Epithelial cell of esophagus (primary cell): ENCODE measurements around the gene OR51B6.
"Not testable (repeated sequence)": the region's sequence is repeated elsewhere in the genome, so short reads cannot be mapped to it uniquely, and the experiment has no call there.

Experiments
- DNase-seq: peaks from one replicate; pipeline ENCODE4 v3.0.0; 2010; ENCODE audit warnings: low read depth
- H3K4me3 ChIP-seq: 2 replicates; pipeline ENCODE4 v1.5.1; 2011; ENCODE audit warnings: mild to moderate bottlenecking, low read length, control low read depth
- CTCF ChIP-seq: IDR thresholded peaks from 2 replicates; pipeline ENCODE4 v1.5.1; 2011; ENCODE audit warnings: low read depth, mild to moderate bottlenecking, low read length, control low read depth, inconsistent platforms; ENCODE audit not compliant: insufficient read depth; ENCODE audit errors: missing control alignments

Gene OR51B6

DNA sequence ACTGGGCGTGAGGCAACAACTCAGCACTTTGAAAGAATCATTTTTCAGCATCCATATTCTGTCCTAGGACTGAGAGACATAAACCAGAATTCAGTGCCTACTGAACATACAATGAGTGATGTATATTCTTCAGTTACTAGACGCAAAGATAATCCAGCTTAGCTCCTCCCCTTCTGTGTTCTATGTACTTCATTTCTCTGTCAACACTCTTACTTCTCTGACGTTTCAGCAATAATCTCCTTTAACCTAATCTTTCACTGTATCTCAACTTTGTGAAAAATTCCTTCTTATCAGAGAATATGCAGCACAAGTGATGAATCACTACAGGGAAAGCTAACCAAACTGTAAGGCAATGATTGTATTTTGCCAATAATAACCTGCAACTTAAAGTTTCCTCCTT lies 5.5 kb upstream of the OR51B6 start:
- DNase-seq: no peak
- no peak overlapping the region for H3K4me3 ChIP-seq
- no peak for TF ChIP-seq CTCF

GRCh38 chr11:5348551-5349194 lies 2.6 kb upstream of the OR51B6 start:
- H3K4me3 ChIP-seq: no peak overlapping the region
- no peak for TF ChIP-seq CTCF
- DNase-seq: no peak

GRCh38 chr11:5349550-5349949 lies 1.8 kb upstream of the OR51B6 start:
- no peak for DNase-seq
- no peak for TF ChIP-seq CTCF
- no peak overlapping the region for H3K4me3 ChIP-seq

- not testable (repeated sequence) for DNase-seq
Measured at GRCh38 chr11:5356031-5356430, 4.7 kb downstream of the OR51B6 start.

DNA sequence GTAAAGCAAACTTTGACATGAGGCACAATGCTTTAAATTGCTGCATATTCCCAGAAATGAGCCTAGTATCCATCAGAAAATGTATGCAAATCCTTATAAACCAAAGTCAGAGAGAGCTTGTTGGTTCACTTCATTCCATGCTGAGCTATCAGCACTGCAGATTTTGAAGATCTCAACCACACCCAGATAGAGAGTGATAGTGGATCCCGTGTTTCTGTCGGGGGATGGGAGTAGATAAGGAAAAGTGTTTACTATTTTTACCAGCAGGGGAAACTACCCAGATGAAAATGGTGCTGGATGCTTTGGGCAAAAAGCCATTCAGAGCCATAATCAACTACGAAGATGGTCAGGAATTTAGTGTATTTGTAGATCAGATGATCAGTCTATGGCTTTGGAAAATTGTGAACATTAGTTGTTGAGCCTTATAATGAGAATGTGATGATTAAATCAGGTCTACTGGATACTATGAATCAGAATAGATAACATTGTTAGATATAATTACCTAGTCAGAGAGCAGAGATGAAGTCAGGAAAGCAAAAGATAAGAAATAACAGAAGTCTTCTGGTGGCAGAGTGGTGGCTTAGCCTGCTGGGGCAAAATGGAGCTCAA lies 10.8 kb downstream of the OR51B6 start:
- no peak for TF ChIP-seq CTCF
- DNase-seq: no peak

More at GRCh38 chr11:5356031-5356430, 4.7 kb downstream of the OR51B6 start:
- not testable (repeated sequence) for H3K4me3 ChIP-seq

GRCh38 chr11:5363679-5364078 lies 12.4 kb downstream of the OR51B6 start:
- TF ChIP-seq CTCF: no peak
- DNase-seq: no peak
- no peak overlapping the region for H3K4me3 ChIP-seq

More for the DNA sequence above, 10.8 kb downstream of the OR51B6 start:
- H3K4me3 ChIP-seq: no peak overlapping the region

- DNase-seq: no peak
- no peak for TF ChIP-seq CTCF
- H3K4me3 ChIP-seq: no peak overlapping the region
Measured at GRCh38 chr11:5364214-5364613, 12.9 kb downstream of the OR51B6 start.

DNA sequence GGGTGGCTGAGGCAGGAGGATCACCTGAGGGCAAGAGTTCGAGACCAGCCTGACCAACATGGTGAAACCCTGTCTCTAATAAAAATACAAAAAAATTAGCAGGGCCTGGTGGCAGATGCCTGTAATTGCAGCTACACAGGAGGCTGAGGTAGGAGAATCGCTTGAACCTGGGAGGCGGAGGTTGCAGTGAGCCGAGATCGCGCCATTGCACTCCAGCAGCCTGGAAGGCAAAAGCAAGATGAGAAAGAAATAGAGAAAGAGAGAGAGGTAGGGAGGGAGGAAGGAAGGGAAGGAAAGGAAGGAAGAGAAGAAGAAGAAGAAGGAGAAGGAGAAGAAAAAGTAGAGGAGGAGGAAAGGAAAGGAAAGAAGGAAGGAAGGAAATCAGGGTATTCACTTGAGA lies 15.1 kb downstream of the OR51B6 start:
- not testable (repeated sequence) for DNase-seq, H3K4me3 ChIP-seq
